ENCODE measurements around the gene GLIPR2.
A peak's percentile ranks its signal among the peaks of the same experiment; 100 is the strongest.

The GLIPR2 gene

GRCh38 chr9:36191686-36192085 lies 55.2 kb downstream of the GLIPR2 start:
- Histone ChIP-seq H3K36me3 (replicated peaks) (peaks cover 15% of the 10 kb centered on the region), H3K27me3 (ENCODE audit: low read depth) (no peaks in the 10 kb centered on the region), H3K9me3 (no peaks in the 10 kb centered on the region), H3K4me3 (peak overlapping the region; percentile 97), H3K4me1 (peaks cover 6% of the 10 kb centered on the region)
- DNase-seq (ENCODE audit: low spot score in 2 of 2) = no peak
- in situ Hi-C loops (cut with MboI; ENCODE audit: low sequenced_read_pairs) = no loop called here

GRCh38 chr9:36192196-36192595 lies 55.7 kb downstream of the GLIPR2 start:
- peak overlapping the region; percentile 97 for H3K4me3 ChIP-seq
- H3K4me1 ChIP-seq = peaks cover 6% of the 10 kb centered on the region
- peaks cover 16% of the 10 kb centered on the region for H3K36me3 ChIP-seq (replicated peaks)
- no peaks in the 10 kb centered on the region for H3K27me3 ChIP-seq (ENCODE audit: low read depth)
- peak; percentile 28 to 51 for DNase-seq (ENCODE audit: low spot score in 2 of 2)
- H3K9me3 ChIP-seq = no peaks in the 10 kb centered on the region
- in situ Hi-C loops (cut with MboI; ENCODE audit: low sequenced_read_pairs) = no loop called here

GRCh38 chr9:36193023-36193422 lies 56.5 kb downstream of the GLIPR2 start:
- DNase-seq (ENCODE audit: low spot score in 2 of 2) = no peak
- peaks cover 21% of the 10 kb centered on the region for H3K36me3 ChIP-seq (replicated peaks)
- peaks cover 6% of the 10 kb centered on the region for H3K4me1 ChIP-seq
- in situ Hi-C loops (cut with MboI; ENCODE audit: low sequenced_read_pairs) = no loop called here
- peak overlapping the region; percentile 97 for H3K4me3 ChIP-seq
- H3K9me3 ChIP-seq = no peaks in the 10 kb centered on the region
- H3K27me3 ChIP-seq (ENCODE audit: low read depth) = no peaks in the 10 kb centered on the region

GRCh38 chr9:36194326-36195000 lies 57.9 kb downstream of the GLIPR2 start:
- Histone ChIP-seq H3K4me1 (peaks cover 6% of the 10 kb centered on the region), H3K9me3 (no peaks in the 10 kb centered on the region), H3K36me3 (replicated peaks) (peaks cover 27% of the 10 kb centered on the region), H3K4me3 (no peak overlapping the region), H3K27me3 (ENCODE audit: low read depth) (no peaks in the 10 kb centered on the region)
- in situ Hi-C loops (cut with MboI; ENCODE audit: low sequenced_read_pairs) = no loop called here
- no peak for DNase-seq (ENCODE audit: low spot score in 2 of 2)

GRCh38 chr9:36204906-36205547 lies 68.5 kb downstream of the GLIPR2 start:
- H3K9me3 ChIP-seq = no peaks in the 10 kb centered on the region
- peaks cover 95% of the 10 kb centered on the region for H3K36me3 ChIP-seq (replicated peaks)
- in situ Hi-C loops (cut with MboI; ENCODE audit: low sequenced_read_pairs) = no loop called here
- no peak overlapping the region for H3K4me3 ChIP-seq
- DNase-seq (ENCODE audit: low spot score in 2 of 2) = no peak
- H3K4me1 ChIP-seq = no peaks in the 10 kb centered on the region; the same call in 1 of the 2 replicates
- no peaks in the 10 kb centered on the region for H3K27me3 ChIP-seq (ENCODE audit: low read depth)

- in situ Hi-C loops (cut with MboI; ENCODE audit: low sequenced_read_pairs) = no loop called here
- no peaks in the 10 kb centered on the region for H3K27me3 ChIP-seq (ENCODE audit: low read depth)
- H3K4me1 ChIP-seq = no peaks in the 10 kb centered on the region; the same call in 1 of the 2 replicates
- H3K4me3 ChIP-seq = no peak overlapping the region
- no peaks in the 10 kb centered on the region for H3K9me3 ChIP-seq
- no peak for DNase-seq (ENCODE audit: low spot score in 2 of 2)
- peaks cover 95% of the 10 kb centered on the region for H3K36me3 ChIP-seq (replicated peaks)
These were observed 70.5 kb downstream of the GLIPR2 start for GRCh38 chr9:36207016-36207415.

GRCh38 chr9:36207546-36208012 lies 71.0 kb downstream of the GLIPR2 start:
- in situ Hi-C loops (cut with MboI; ENCODE audit: low sequenced_read_pairs) = no loop called here
- Histone ChIP-seq H3K36me3 (replicated peaks) (peaks cover 95% of the 10 kb centered on the region), H3K4me1 (no peaks in the 10 kb centered on the region; the same call in 1 of the 2 replicates), H3K9me3 (no peaks in the 10 kb centered on the region), H3K4me3 (no peak overlapping the region), H3K27me3 (ENCODE audit: low read depth) (no peaks in the 10 kb centered on the region)
- no peak for DNase-seq (ENCODE audit: low spot score in 2 of 2)

GRCh38 chr9:36208521-36209253 lies 72.2 kb downstream of the GLIPR2 start:
- H3K9me3 ChIP-seq = no peaks in the 10 kb centered on the region
- H3K36me3 ChIP-seq (replicated peaks) = peaks cover 94% of the 10 kb centered on the region
- no peak overlapping the region for H3K4me3 ChIP-seq
- in situ Hi-C loops (cut with MboI; ENCODE audit: low sequenced_read_pairs) = no loop called here
- peaks cover 2% of the 10 kb centered on the region; the same call in 1 of the 2 replicates for H3K4me1 ChIP-seq
- no peak for DNase-seq (ENCODE audit: low spot score in 2 of 2)
- H3K27me3 ChIP-seq (ENCODE audit: low read depth) = no peaks in the 10 kb centered on the region

- Histone ChIP-seq H3K4me3 (no peak overlapping the region), H3K4me1 (peaks cover 2% of the 10 kb centered on the region; the same call in 1 of the 2 replicates), H3K36me3 (replicated peaks) (peaks cover 84% of the 10 kb centered on the region), H3K27me3 (ENCODE audit: low read depth) (no peaks in the 10 kb centered on the region), H3K9me3 (no peaks in the 10 kb centered on the region)
- in situ Hi-C loops (cut with MboI; ENCODE audit: low sequenced_read_pairs) = no loop called here
- DNase-seq (ENCODE audit: low spot score in 2 of 2) = no peak
These were observed 74.2 kb downstream of the GLIPR2 start for GRCh38 chr9:36210722-36211121.

GRCh38 chr9:36211510-36211909 lies 75.0 kb downstream of the GLIPR2 start:
- DNase-seq (ENCODE audit: low spot score in 2 of 2) = no peak
- Histone ChIP-seq H3K9me3 (no peaks in the 10 kb centered on the region), H3K4me3 (no peak overlapping the region), H3K4me1 (peaks cover 2% of the 10 kb centered on the region; the same call in 1 of the 2 replicates), H3K27me3 (ENCODE audit: low read depth) (no peaks in the 10 kb centered on the region), H3K36me3 (replicated peaks) (peaks cover 76% of the 10 kb centered on the region)
- in situ Hi-C loops (cut with MboI; ENCODE audit: low sequenced_read_pairs) = no loop called here

- H3K36me3 ChIP-seq (replicated peaks) = peaks cover 73% of the 10 kb centered on the region
- no peaks in the 10 kb centered on the region for H3K9me3 ChIP-seq
- no peaks in the 10 kb centered on the region for H3K27me3 ChIP-seq (ENCODE audit: low read depth)
- H3K4me3 ChIP-seq = no peak overlapping the region
- H3K4me1 ChIP-seq = peaks cover 2% of the 10 kb centered on the region; the same call in 1 of the 2 replicates
- in situ Hi-C loops (cut with MboI; ENCODE audit: low sequenced_read_pairs) = no loop called here
- no peak for DNase-seq (ENCODE audit: low spot score in 2 of 2)
These were observed 76.9 kb downstream of the GLIPR2 start for GRCh38 chr9:36213387-36213786.

Data from HAP-1 (cell line).